Fibroblast of lung (primary cell): ENCODE measurements around the gene PMM2. TPM values are rescaled to one million over a fixed set of nuclear protein-coding genes. Genes with fewer than 3 reads are reported as not detected.

ENCODE experiments used
- DNase-seq, 2 donors: peaks; one replicate each; pipeline versions ENCODE4 v3.0.0 to v3.0.0-alpha.2; 2010; ENCODE audit warnings: low read depth in 2 of 2
- H2AFZ ChIP-seq: 2 replicates; pipeline ENCODE4 v1.5.1; 2012; ENCODE audit warnings: low read length, control low read depth, inconsistent platforms
- H3K27ac ChIP-seq: 2 replicates; pipeline ENCODE4 v1.5.1; 2011; ENCODE audit warnings: low read length, control low read depth; ENCODE audit not compliant: insufficient read depth
- H3K27me3 ChIP-seq: 2 replicates; pipeline ENCODE4 v1.5.1; 2011; ENCODE audit warnings: mild to moderate bottlenecking, low read length; ENCODE audit not compliant: control insufficient read depth, insufficient read depth
- H3K36me3 ChIP-seq: 2 replicates; pipeline ENCODE4 v1.5.1; 2011; ENCODE audit warnings: low read length; ENCODE audit not compliant: control insufficient read depth, insufficient read depth
- H3K4me1 ChIP-seq: 2 replicates; pipeline ENCODE4 v1.5.1; 2011; ENCODE audit warnings: low read length; ENCODE audit not compliant: control insufficient read depth, insufficient read depth; ENCODE audit errors: extremely low read depth
- H3K4me2 ChIP-seq: 2 replicates; pipeline ENCODE4 v1.5.1; 2011; ENCODE audit warnings: low read length, control low read depth; ENCODE audit not compliant: insufficient read depth; ENCODE audit errors: extremely low read depth
- H3K4me3 ChIP-seq, 4 experiments: fragments of 200-600 bp in 1 of 4; sonication (generic) in 1 of 4; replicated peaks in 1 of 4; 2 replicates each; pipeline ENCODE4 v1.5.1; 2011 to 2016; ENCODE audit warnings: low read length in 4 of 4, low read depth in 3 of 4, mild to moderate bottlenecking in 3 of 4, control low read depth in 2 of 4, inconsistent platforms in 1 of 4, mixed read lengths in 1 of 4; ENCODE audit not compliant: insufficient read depth in 1 of 4; ENCODE audit errors: control extremely low read depth in 1 of 4
- H3K79me2 ChIP-seq: 2 replicates; pipeline ENCODE4 v1.5.1; 2012; ENCODE audit warnings: mild to moderate bottlenecking, low read length, inconsistent platforms; ENCODE audit not compliant: control insufficient read depth, insufficient read depth
- H3K9ac ChIP-seq: 2 replicates; pipeline ENCODE4 v1.5.1; 2011; ENCODE audit warnings: mild to moderate bottlenecking, low read length, control low read depth; ENCODE audit not compliant: insufficient read depth
- H3K9me3 ChIP-seq: 2 replicates; pipeline ENCODE4 v1.5.1; 2012; ENCODE audit warnings: low read depth, low read length; ENCODE audit not compliant: control insufficient read depth, insufficient read depth
- H4K20me1 ChIP-seq: 2 replicates; pipeline ENCODE4 v1.5.1; 2011; ENCODE audit warnings: low read length; ENCODE audit not compliant: control insufficient read depth, insufficient read depth; ENCODE audit errors: extremely low read depth
- EZH2 ChIP-seq: IDR thresholded peaks from 2 replicates; pipeline ENCODE4 v1.5.1; 2012; ENCODE audit warnings: low read length, control low read depth, mild to moderate bottlenecking; ENCODE audit errors: missing control alignments
- polyA plus RNA-seq, 2 donors: library from polyadenylated mRNA; depleted of rRNA in 1 of 2; stranded (reverse) in 1 of 2; unstranded in 1 of 2; fragments of >200 nt; gene quantifications; 2 replicates each; pipeline ENCODE4 v1.2.1, GENCODE V29; 2011 to 2012; ENCODE audit warnings: missing spikeins in 1 of 2
- total RNA-seq: library from RNA; depleted of rRNA; stranded (reverse); fragments of >200 nt; gene quantifications from 2 replicates; pipeline ENCODE4 v1.2.1, GENCODE V29; 2014
- TF ChIP-seq, protein P1 (sequence below), 2 donors: IDR thresholded peaks in 1 of 2; conservative IDR thresholded peaks in 1 of 2; 1 replicate in 1 of 2; 2 replicates in 1 of 2; pipeline ENCODE4 v1.5.1; 2011 to 2012; ENCODE audit warnings: low read length in 2 of 2, control low read depth in 1 of 2, inconsistent platforms in 1 of 2, low read depth in 1 of 2, mild to moderate bottlenecking in 1 of 2

The PMM2 gene
- total and polyA plus RNA-seq, 2 donors (not counting 1 experiment from before 2014, with no cell fraction given): 19.5 to 49.3 TPM

DNA sequence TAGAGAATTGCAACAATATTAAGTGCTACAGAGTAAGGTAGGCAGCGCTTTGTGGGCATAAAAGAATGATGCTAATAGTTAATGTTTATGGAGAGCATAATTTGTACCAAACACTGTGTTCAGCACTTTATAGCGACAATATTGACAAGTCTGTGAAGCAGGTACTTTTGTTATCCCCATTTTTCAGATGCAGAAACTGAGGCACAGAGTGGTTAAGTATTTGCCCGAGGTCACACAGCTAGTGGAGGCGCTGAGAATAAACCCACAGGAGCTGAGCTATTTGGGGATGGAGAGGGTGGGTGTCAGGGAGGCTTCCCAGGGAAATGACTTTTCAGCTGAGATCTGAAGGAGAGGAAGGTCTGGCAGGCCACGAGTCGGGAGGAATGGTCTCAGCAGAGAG, 39.6 kb upstream of the PMM2 start:
- no peaks in the 10 kb centered on the region for H3K79me2 ChIP-seq
- no peak overlapping the region for H3K4me3 ChIP-seq
- H3K4me2 ChIP-seq: no peak overlapping the region
- H2AFZ ChIP-seq: no peak overlapping the region
- H3K9me3 ChIP-seq: no peaks in the 10 kb centered on the region
- no peaks in the 10 kb centered on the region for H3K4me1 ChIP-seq
- no peak overlapping the region for H3K9ac ChIP-seq
- TF ChIP-seq, protein P1, sequence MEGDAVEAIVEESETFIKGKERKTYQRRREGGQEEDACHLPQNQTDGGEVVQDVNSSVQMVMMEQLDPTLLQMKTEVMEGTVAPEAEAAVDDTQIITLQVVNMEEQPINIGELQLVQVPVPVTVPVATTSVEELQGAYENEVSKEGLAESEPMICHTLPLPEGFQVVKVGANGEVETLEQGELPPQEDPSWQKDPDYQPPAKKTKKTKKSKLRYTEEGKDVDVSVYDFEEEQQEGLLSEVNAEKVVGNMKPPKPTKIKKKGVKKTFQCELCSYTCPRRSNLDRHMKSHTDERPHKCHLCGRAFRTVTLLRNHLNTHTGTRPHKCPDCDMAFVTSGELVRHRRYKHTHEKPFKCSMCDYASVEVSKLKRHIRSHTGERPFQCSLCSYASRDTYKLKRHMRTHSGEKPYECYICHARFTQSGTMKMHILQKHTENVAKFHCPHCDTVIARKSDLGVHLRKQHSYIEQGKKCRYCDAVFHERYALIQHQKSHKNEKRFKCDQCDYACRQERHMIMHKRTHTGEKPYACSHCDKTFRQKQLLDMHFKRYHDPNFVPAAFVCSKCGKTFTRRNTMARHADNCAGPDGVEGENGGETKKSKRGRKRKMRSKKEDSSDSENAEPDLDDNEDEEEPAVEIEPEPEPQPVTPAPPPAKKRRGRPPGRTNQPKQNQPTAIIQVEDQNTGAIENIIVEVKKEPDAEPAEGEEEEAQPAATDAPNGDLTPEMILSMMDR (conservative IDR thresholded peaks at IDR 0.05 in 1 of 2, IDR thresholded peaks at IDR 0.05 in 1 of 2; ENCODE audit: low read depth in 1 of 2, low read length in 2 of 2): no peak
- no peak for TF ChIP-seq EZH2
- DNase-seq: no peak
- H3K27ac ChIP-seq: no peak overlapping the region
- H4K20me1 ChIP-seq: no peaks in the 10 kb centered on the region
- H3K36me3 ChIP-seq: no peaks in the 10 kb centered on the region
- no peaks in the 10 kb centered on the region for H3K27me3 ChIP-seq

DNA sequence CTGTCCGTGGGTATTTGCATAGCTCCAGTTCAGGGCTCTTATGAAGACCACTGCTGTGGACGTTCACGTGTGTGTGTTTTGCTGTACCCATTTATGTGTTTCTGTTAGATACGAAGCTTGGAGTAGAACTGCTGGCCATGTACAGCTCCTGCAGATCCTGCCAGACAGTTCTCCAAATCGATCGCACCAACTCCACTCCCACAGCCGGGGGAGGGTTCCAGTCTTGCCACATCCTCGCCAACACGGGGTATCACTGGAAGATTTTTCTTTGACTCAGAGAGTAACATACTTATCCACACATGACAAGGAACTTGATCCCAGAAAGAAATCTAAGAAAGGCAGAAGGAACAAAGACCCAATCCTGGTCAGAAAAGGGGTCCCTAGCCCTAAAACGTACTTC, 37.6 kb upstream of the PMM2 start:
- H3K9ac ChIP-seq: no peak overlapping the region

DNA sequence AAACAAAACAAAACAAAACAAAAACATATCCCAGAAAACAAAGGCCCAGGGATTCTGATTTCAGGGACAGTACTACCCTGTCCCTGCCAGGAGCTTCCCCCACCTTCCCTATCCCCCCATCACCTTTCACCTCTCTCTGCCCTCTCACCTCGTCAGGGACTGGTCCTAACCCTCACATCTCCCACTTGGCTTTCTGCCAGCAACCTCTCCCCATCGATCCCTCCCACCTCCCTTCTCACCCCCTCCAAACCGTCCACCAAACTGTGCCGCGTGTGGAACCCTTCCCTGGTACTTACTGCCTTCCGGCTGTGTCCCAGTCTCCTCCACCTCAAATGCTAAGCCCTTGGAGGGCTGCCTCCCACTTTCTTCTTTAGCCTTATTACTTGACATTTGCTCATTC, 36.6 kb upstream of the PMM2 start:
- TF ChIP-seq, protein P1 (conservative IDR thresholded peaks at IDR 0.05 in 1 of 2, IDR thresholded peaks at IDR 0.05 in 1 of 2; ENCODE audit: low read depth in 1 of 2, low read length in 2 of 2): no peak
- no peak for TF ChIP-seq EZH2
- H3K4me1 ChIP-seq: no peaks in the 10 kb centered on the region
- H3K4me2 ChIP-seq: no peak overlapping the region
- no peak overlapping the region for H2AFZ ChIP-seq
- no peaks in the 10 kb centered on the region for H3K79me2 ChIP-seq
- H3K36me3 ChIP-seq: no peaks in the 10 kb centered on the region
- no peak for DNase-seq
- no peak overlapping the region for H3K9ac ChIP-seq
- no peaks in the 10 kb centered on the region for H3K27me3 ChIP-seq
- no peak overlapping the region for H3K27ac ChIP-seq
- H3K4me3 ChIP-seq: no peak overlapping the region
- H4K20me1 ChIP-seq: no peaks in the 10 kb centered on the region
- no peaks in the 10 kb centered on the region for H3K9me3 ChIP-seq

More for the DNA sequence above, 37.6 kb upstream of the PMM2 start:
- no peaks in the 10 kb centered on the region for H3K79me2 ChIP-seq
- no peaks in the 10 kb centered on the region for H3K4me1 ChIP-seq
- H3K4me2 ChIP-seq: no peak overlapping the region
- no peaks in the 10 kb centered on the region for H3K36me3 ChIP-seq
- no peak for TF ChIP-seq EZH2
- TF ChIP-seq, protein P1 (conservative IDR thresholded peaks at IDR 0.05 in 1 of 2, IDR thresholded peaks at IDR 0.05 in 1 of 2; ENCODE audit: low read depth in 1 of 2, low read length in 2 of 2): no peak
- no peak for DNase-seq
- H3K27me3 ChIP-seq: no peaks in the 10 kb centered on the region
- H2AFZ ChIP-seq: no peak overlapping the region
- H3K9me3 ChIP-seq: no peaks in the 10 kb centered on the region
- H3K27ac ChIP-seq: no peak overlapping the region
- H4K20me1 ChIP-seq: no peaks in the 10 kb centered on the region
- H3K4me3 ChIP-seq: no peak overlapping the region
